ENCODE measurements around the gene UCN2. TPM values are rescaled to one million over a fixed set of nuclear protein-coding genes. Genes with fewer than 3 reads are reported as not detected.

The UCN2 gene
- polyA plus RNA-seq (2011; rRNA removed) (4.0 and 7.2 TPM in 2 replicates), polyA plus RNA-seq (2017; fragmentation: RNase III; extraction: RNeasy Plus Mini Kit Qiagen cat#74134 plus additional on column Dnase treatment) (14.1 to 15.9 TPM (median 15.6 TPM) in 3 replicates), polyA minus RNA-seq (2011; rRNA and poly(A)+ RNA removed) (2.9 and 4.6 TPM in 2 replicates)
- 5.5 and 7.5 TPM in 2 replicates for polyA plus RNA-seq (2012; cell fraction: cytosol; rRNA removed)
- polyA plus RNA-seq (2012; cell fraction: nucleus; rRNA removed), result 78.7 and 80.5 TPM in 2 replicates

GRCh38 chr3:48563382-48563918 lies at the start of gene UCN2:
Gene UCN2 (minus strand): TSS chr3:48563781. CDS start chr3:48563124, 657 bp downstream.
- FAIRE-seq (no peak), ATAC-seq (no peak), DNase-seq (ENCODE audit: low read depth in 1 of 2, low spot score in 1 of 2) (no peak)
- TF ChIP-seq EP300 (IDR thresholded peaks at IDR 0.05), result no peak
- no peak for TF ChIP-seq HEYL (CRISPR knock-in tag; IDR thresholded peaks at IDR 0.05)
- no peak for TF ChIP-seq HOXB13 (CRISPR knock-in tag; IDR thresholded peaks at IDR 0.05; ENCODE audit: low read depth)
- TF ChIP-seq, protein P1, sequence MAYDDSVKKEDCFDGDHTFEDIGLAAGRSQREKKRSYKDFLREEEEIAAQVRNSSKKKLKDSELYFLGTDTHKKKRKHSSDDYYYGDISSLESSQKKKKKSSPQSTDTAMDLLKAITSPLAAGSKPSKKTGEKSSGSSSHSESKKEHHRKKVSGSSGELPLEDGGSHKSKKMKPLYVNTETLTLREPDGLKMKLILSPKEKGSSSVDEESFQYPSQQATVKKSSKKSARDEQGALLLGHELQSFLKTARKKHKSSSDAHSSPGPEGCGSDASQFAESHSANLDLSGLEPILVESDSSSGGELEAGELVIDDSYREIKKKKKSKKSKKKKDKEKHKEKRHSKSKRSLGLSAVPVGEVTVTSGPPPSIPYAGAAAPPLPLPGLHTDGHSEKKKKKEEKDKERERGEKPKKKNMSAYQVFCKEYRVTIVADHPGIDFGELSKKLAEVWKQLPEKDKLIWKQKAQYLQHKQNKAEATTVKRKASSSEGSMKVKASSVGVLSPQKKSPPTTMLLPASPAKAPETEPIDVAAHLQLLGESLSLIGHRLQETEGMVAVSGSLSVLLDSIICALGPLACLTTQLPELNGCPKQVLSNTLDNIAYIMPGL (CRISPR knock-in tag; IDR thresholded peaks at IDR 0.05; ENCODE audit: borderline replicate concordance), result no peak
- no peak for TF ChIP-seq TFCP2L1 (CRISPR knock-in tag; IDR thresholded peaks at IDR 0.05)
- TF ChIP-seq, protein P2, sequence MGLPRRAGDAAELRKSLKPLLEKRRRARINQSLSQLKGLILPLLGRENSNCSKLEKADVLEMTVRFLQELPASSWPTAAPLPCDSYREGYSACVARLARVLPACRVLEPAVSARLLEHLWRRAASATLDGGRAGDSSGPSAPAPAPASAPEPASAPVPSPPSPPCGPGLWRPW (IDR thresholded peaks at IDR 0.05), result no peak
- no peak for TF ChIP-seq ZFP36 (IDR thresholded peaks at IDR 0.05; ENCODE audit: borderline replicate concordance, partially characterized antibody)
- no peak for TF ChIP-seq CBX8 (IDR thresholded peaks at IDR 0.05)
- no peak for TF ChIP-seq HOXA7 (CRISPR knock-in tag; IDR thresholded peaks at IDR 0.05)
- no peak for TF ChIP-seq PBX3 (IDR thresholded peaks at IDR 0.05)
- TF ChIP-seq FOSL2 (IDR thresholded peaks at IDR 0.05), result no peak
- no peak for TF ChIP-seq FOSL2 (CRISPR knock-in tag; IDR thresholded peaks at IDR 0.05)
- no peak for TF ChIP-seq RARB (CRISPR knock-in tag; IDR thresholded peaks at IDR 0.05)
- no peak for TF ChIP-seq PHF8 (IDR thresholded peaks at IDR 0.05; ENCODE audit: borderline replicate concordance, low read depth)
- TF ChIP-seq RNF2 (IDR thresholded peaks at IDR 0.05; ENCODE audit: borderline replicate concordance, low read depth), result no peak
- Histone ChIP-seq H3K4me3 (no peak within 1 kb of the TSS), H3K4me1 (peaks cover 94% of the 10 kb centered on the region), H3K27ac (peak within 1 kb of the TSS; percentile 60 to 89), H3K4me2 (peak within 1 kb of the TSS; percentile 22), H3K9me3 (no peaks in the 10 kb centered on the region)
- 85% methylated on average over 5 of the region's 6 CpGs for WGBS (ENCODE audit: missing lambda C conversion rate)
- POLR2A ChIA-PET, result no interaction called here
- CTCF ChIA-PET, result interaction anchor here (0.6 to 1.6 kb wide), 6 partner anchors 15 to 459 kb away, joined by 3 to 7 read pairs (median 4); partner anchors contain the start of genes NDUFAF3 and SLC26A6

DNA sequence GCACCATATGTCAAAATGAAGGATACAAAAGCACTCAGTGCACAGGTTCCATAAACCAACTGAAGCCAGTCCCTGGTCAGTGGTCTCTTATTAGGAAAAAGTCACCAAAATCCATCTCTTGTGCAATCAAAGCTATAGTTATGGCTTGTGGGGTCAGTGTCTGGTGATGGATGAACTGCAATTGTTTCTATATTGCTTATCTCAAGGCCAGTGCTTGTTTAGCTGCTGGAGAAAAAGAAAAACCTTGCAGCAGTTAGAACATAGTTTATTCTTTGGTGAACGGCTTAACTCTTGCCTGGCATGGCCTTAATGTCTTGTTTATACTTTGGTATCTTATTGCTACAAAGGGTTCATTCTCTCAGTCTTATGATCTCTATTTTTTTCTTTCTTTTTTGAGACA lies 48.7 kb upstream of the UCN2 start:
- ATAC-seq (no peak), DNase-seq (ENCODE audit: low read depth in 1 of 2, low spot score in 1 of 2) (no peak), FAIRE-seq (no peak)
- ChIA-PET CTCF (interaction anchor here (1.1 to 2.1 kb wide), 5 partner anchors 9 to 63 kb away, joined by 3 to 10 read pairs (median 4); partner anchors contain the start of gene SLC26A6), POLR2A (interaction anchor here (0.6 kb wide), 1 partner anchor 12 kb away, joined by 6 read pairs; no protein-coding TSS in a partner anchor)
- H3K27ac ChIP-seq, result no peak overlapping the region
- TF ChIP-seq RARB (CRISPR knock-in tag; IDR thresholded peaks at IDR 0.05), result no peak
- no peak for TF ChIP-seq CEBPB (IDR thresholded peaks at IDR 0.05)
- WGBS (ENCODE audit: missing lambda C conversion rate), result 59% methylated on average over 1 of the region's 1 CpG
- H3K4me1 ChIP-seq, result peaks cover 22% of the 10 kb centered on the region
- H3K9me3 ChIP-seq, result peaks cover 5% of the 10 kb centered on the region
- no peak overlapping the region for H3K4me3 ChIP-seq
- H3K4me2 ChIP-seq, result no peak overlapping the region

DNA sequence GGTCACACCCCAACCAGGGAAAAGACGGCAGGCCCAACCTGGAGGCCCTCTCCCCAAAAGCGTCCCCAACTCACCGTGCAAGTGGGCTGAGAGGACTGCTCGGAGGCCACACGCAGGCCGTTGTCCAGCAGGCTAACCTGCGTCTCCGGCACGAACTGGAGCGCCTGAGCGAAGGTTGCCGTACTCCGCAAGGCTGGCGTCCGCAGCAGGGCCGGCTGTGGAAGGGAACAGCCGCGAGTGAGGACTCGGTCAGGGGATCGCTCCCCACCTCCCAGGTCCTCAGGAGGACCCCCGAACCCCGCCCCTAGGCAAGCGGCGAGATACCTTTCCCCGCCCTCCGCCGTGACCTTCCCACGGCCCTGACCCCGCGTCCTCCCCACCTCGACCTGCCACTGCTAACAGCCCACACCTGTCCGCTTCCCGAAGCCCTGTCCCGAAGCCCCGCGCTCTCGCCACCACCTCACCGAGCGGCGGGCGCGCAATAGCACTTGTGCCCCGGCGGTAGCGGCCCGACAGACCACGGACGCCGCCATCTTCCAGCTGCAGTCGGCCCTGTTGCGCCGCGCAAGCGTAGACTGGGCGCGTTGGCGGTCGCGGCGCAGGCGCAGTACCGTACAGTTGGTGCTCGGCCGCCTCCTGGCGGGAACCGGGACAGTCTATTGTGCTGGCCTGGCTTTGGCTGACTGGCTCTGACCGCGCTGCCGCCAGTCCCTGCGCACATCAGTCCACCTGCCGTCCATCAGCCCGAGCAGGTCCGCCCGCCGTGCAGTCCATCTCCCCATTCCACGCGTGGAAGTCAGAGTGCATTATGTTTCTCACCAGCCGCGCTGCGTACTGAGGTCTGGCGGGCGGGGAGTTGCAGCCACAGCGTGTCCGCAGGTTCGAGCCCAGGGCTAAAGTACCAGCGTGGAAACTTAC lies 45.8 kb upstream of the UCN2 start, which contains the start of gene UQCRC1:
UQCRC1 (minus strand) TSS at position 559 of the 918 bp plus-strand sequence; CDS start at position 533, 26 bp downstream.
- ATAC-seq, result peak; percentile 98 to 100
- peak within 1 kb of the TSS; percentile 87 to 99 for H3K27ac ChIP-seq
- POLR2A ChIA-PET, result interaction anchor here (0.6 to 1.3 kb wide), 2 partner anchors 11 to 13 kb away, joined by 3 read pairs; no protein-coding TSS in a partner anchor
- CTCF ChIA-PET, result interaction anchor here (0.6 to 2.7 kb wide), 7 partner anchors 8 to 50 kb away, joined by 3 to 13 read pairs (median 3); partner anchors contain the start of gene SLC26A6
- peak; percentile 77 to 92 for DNase-seq (ENCODE audit: low read depth in 1 of 2, low spot score in 1 of 2)
- no peak for FAIRE-seq
- H3K4me2 ChIP-seq, result peak within 1 kb of the TSS; percentile 95
- no peaks in the 10 kb centered on the region for H3K9me3 ChIP-seq
- H3K4me1 ChIP-seq, result peaks cover 19% of the 10 kb centered on the region
- H3K4me3 ChIP-seq, result peak within 1 kb of the TSS; percentile 70
- WGBS (ENCODE audit: missing lambda C conversion rate), result 12% methylated on average over 24 of the region's 86 CpGs
- TF ChIP-seq CBX8 (IDR thresholded peaks at IDR 0.05) (no peak), MAFK (IDR thresholded peaks at IDR 0.05; ENCODE audit: partially characterized antibody) (peak; percentile 4), BHLHE40 (IDR thresholded peaks at IDR 0.05; ENCODE audit: low read depth, low read length) (no peak), HDAC2 (IDR thresholded peaks at IDR 0.05) (no peak), POLR2A (IDR thresholded peaks at IDR 0.05; ENCODE audit: low read length) (peak; percentile 89), CTCF (IDR thresholded peaks at IDR 0.05) (peak; percentile 44; the same call in 2 of the 3 replicates), SMC3 (IDR thresholded peaks at IDR 0.05) (peak; percentile 69), CHD4 (IDR thresholded peaks at IDR 0.05; ENCODE audit: borderline replicate concordance) (no peak), NR3C1 (IDR thresholded peaks at IDR 0.05) (no peak), RAD21 (conservative IDR thresholded peaks at IDR 0.05 in 1 of 2, IDR thresholded peaks at IDR 0.05 in 1 of 2) (peak; percentile 32 to 45; a peak in 3 of 5 replicates), PHF8 (IDR thresholded peaks at IDR 0.05; ENCODE audit: borderline replicate concordance, low read depth) (peak; percentile 74; the same call in 1 of the 2 replicates), JUN (IDR thresholded peaks at IDR 0.05) (peak in 1 of 2 experiments; percentile 71; a peak in 3 of 5 replicates), KDM5A (IDR thresholded peaks at IDR 0.05) (peak; percentile 86)

All from A549 (cell line).